A673 (cell line): ENCODE data around the gene PLXNA1. TPM values are rescaled to one million over a fixed set of nuclear protein-coding genes. Genes with fewer than 3 reads are reported as not detected.

Source experiments
- BruUV-seq: library from RNA; stranded (reverse); fragments of 400-500 nt; replicated peaks from 2 replicates; lab custom pipeline; 2021; lab: Mats Ljungman, UMichigan
- CTCF ChIA-PET: fragments of 300-600 bp; sonication (Branson Sonifier 250); formaldehyde crosslinking; loops from one replicate; lab custom pipeline; 2022; ENCODE audit warnings: antibody characterized with exemption; lab: Charles Lee
- POLR2A ChIA-PET: fragments of 300-600 bp; sonication (Branson Sonifier 250); formaldehyde crosslinking; loops from one replicate; lab custom pipeline; 2022; ENCODE audit warnings: antibody characterized with exemption; ENCODE audit not compliant: low non-redundant PET; lab: Charles Lee
- DNase-seq: peaks from one replicate; pipeline ENCODE4 v3.0.0-alpha.2; 2015; ENCODE audit warnings: low spot score
- H3K27ac ChIP-seq: fragments of 200-600 bp; sonication (generic); 2 replicates; pipeline ENCODE4 v1.5.1; 2016; ENCODE audit warnings: mixed run types, low read depth, mild to moderate bottlenecking, mixed read lengths, antibody characterized with exemption, low read length; ENCODE audit not compliant: poor library complexity, severe bottlenecking
- H3K27me3 ChIP-seq: fragments of 200-600 bp; sonication (generic); replicated peaks from 2 replicates; pipeline ENCODE4 v1.6.1; 2017; ENCODE audit warnings: mixed run types, low read depth, mild to moderate bottlenecking, mixed read lengths, antibody characterized with exemption, low read length; ENCODE audit not compliant: insufficient read depth, poor library complexity
- H3K36me3 ChIP-seq: fragments of 200-600 bp; sonication (generic); 2 replicates; pipeline ENCODE4 v1.6.1; 2016; ENCODE audit warnings: mixed run types, mild to moderate bottlenecking, mixed read lengths, antibody characterized with exemption, low read length; ENCODE audit not compliant: insufficient read depth, poor library complexity, severe bottlenecking
- H3K4me1 ChIP-seq: fragments of 200-600 bp; sonication (generic); 2 replicates; pipeline ENCODE4 v1.6.1; 2017; ENCODE audit warnings: mixed run types, mild to moderate bottlenecking, mixed read lengths, antibody characterized with exemption, low read length; ENCODE audit not compliant: insufficient read depth, poor library complexity, severe bottlenecking
- H3K4me3 ChIP-seq: fragments of 200-600 bp; sonication (generic); 2 replicates; pipeline ENCODE4 v1.5.1; 2016; ENCODE audit warnings: low read depth, mixed run types, mild to moderate bottlenecking, mixed read lengths, low read length; ENCODE audit not compliant: poor library complexity, severe bottlenecking
- H3K9me3 ChIP-seq: fragments of 200-600 bp; sonication (generic); 2 replicates; pipeline ENCODE4 v1.6.1; 2016; ENCODE audit warnings: mixed run types, low read depth, mild to moderate bottlenecking, mixed read lengths, antibody characterized with exemption, low read length; ENCODE audit not compliant: poor library complexity, severe bottlenecking
- EZH2 ChIP-seq: fragments of 200-600 bp; sonication (generic); IDR thresholded peaks from 2 replicates; pipeline ENCODE4 v1.6.1; 2017; ENCODE audit warnings: borderline replicate concordance, low read depth, mild to moderate bottlenecking, mixed read lengths, antibody characterized with exemption, low read length; ENCODE audit not compliant: poor library complexity, severe bottlenecking
- intact Hi-C: fragments of 100-400 bp; cut with micrococcal nuclease; formaldehyde crosslinking; loops from one replicate; pipeline ENCODE4 v1.10.0; 2022; ENCODE audit not compliant: unreplicated experiment
- total RNA-seq: library from RNA; stranded (reverse); gene quantifications from 2 replicates; pipeline ENCODE4 v1.2.3, GENCODE V29; 2021
- TF ChIP-seq, protein P1 (sequence below): fragments of 300-800, 200-600 bp; sonication (generic); conservative IDR thresholded peaks from 2 replicates; pipeline ENCODE4 v1.5.1; 2017; ENCODE audit warnings: low read depth, mild to moderate bottlenecking, antibody characterized with exemption, low read length, moderate library complexity, mixed read lengths

The PLXNA1 gene
- total RNA-seq, 1 experiment from 2014 or later: 33.6 TPM

DNA sequence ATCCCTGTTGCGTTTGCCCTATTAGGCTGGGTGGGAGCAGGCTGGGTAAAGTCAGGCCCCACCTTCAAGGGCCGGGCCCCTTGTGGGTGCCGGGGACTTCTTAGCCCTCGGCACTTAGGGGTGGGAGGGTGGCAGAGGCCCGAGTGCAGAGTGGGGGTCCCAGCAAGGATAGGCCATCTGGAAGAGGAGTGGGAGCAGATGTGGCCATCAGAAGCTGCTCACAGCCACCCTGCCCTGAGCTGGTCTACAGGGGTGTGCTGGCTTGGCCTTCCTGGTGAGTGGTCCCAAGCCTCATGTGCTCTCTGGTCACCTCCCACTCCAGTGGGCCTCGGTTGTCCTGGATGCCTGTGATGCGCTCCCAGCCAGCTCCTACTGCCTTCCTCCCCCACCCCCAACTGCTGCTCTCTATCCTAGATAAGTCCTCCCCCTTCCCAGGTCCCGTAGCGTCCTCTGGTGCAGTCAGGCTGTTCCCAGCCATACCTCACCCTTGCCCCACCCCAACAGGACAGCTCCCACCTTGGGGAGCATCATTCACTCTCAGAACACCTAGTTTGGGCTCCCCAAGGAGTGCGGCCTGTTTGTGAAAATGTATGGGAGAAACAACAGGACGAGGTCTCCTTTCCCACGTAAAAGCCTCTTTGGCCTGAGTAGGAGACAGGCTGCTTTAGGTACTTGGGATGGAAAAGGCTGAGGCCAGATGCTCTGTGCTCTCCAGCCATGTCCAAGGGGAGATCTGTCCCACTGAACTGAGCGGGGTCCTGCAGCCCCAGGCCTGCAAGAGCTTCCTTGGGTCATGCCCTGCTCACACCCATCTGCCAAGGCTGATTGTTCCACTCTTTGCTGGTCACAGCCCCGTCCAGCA lies 24.9 kb upstream of the PLXNA1 start:
- Histone ChIP-seq H3K9me3 (no peaks in the 10 kb centered on the region), H3K27ac (no peak overlapping the region), H3K27me3 (no peaks in the 10 kb centered on the region), H3K4me3 (no peak overlapping the region), H3K4me1 (no peaks in the 10 kb centered on the region), H3K36me3 (no peaks in the 10 kb centered on the region)
- ChIA-PET POLR2A (no interaction called here), CTCF (no interaction called here)
- TF ChIP-seq, protein P1, sequence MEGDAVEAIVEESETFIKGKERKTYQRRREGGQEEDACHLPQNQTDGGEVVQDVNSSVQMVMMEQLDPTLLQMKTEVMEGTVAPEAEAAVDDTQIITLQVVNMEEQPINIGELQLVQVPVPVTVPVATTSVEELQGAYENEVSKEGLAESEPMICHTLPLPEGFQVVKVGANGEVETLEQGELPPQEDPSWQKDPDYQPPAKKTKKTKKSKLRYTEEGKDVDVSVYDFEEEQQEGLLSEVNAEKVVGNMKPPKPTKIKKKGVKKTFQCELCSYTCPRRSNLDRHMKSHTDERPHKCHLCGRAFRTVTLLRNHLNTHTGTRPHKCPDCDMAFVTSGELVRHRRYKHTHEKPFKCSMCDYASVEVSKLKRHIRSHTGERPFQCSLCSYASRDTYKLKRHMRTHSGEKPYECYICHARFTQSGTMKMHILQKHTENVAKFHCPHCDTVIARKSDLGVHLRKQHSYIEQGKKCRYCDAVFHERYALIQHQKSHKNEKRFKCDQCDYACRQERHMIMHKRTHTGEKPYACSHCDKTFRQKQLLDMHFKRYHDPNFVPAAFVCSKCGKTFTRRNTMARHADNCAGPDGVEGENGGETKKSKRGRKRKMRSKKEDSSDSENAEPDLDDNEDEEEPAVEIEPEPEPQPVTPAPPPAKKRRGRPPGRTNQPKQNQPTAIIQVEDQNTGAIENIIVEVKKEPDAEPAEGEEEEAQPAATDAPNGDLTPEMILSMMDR: no peak
- TF ChIP-seq EZH2: no peak
- intact Hi-C loops: no loop called here
- no TSS peak for BruUV-seq
- DNase-seq: no peak

DNA sequence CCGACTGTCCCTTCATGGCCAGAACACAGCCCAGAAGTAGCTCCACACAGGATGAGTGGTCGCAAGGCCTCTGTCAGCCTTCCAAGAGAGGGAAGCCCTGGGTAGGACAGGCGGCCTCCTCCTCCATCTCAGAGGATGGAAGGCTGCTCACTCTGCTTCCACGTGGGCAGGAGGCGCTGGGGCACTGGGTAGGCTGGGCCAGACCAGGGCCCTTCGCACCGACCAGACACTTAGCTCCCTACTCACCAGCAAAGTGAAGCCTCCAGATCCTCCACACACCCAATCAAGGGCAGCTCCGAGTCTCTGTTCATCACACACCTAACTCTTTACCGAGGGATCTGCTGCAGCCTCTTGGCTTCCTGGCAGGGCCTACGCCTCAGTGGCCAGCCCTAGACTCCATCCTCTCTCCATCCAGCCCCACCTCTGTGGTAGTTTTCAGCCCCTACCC lies 24.3 kb upstream of the PLXNA1 start:
- H3K36me3 ChIP-seq: no peaks in the 10 kb centered on the region
- DNase-seq: no peak
- no peaks in the 10 kb centered on the region for H3K27me3 ChIP-seq
- ChIA-PET CTCF (no interaction called here), POLR2A (no interaction called here)
- no peaks in the 10 kb centered on the region for H3K4me1 ChIP-seq
- no peak overlapping the region for H3K27ac ChIP-seq
- intact Hi-C loops: no loop called here
- no TSS peak for BruUV-seq
- H3K9me3 ChIP-seq: no peaks in the 10 kb centered on the region
- TF ChIP-seq EZH2: no peak
- TF ChIP-seq, protein P1: no peak
- H3K4me3 ChIP-seq: no peak overlapping the region

DNA sequence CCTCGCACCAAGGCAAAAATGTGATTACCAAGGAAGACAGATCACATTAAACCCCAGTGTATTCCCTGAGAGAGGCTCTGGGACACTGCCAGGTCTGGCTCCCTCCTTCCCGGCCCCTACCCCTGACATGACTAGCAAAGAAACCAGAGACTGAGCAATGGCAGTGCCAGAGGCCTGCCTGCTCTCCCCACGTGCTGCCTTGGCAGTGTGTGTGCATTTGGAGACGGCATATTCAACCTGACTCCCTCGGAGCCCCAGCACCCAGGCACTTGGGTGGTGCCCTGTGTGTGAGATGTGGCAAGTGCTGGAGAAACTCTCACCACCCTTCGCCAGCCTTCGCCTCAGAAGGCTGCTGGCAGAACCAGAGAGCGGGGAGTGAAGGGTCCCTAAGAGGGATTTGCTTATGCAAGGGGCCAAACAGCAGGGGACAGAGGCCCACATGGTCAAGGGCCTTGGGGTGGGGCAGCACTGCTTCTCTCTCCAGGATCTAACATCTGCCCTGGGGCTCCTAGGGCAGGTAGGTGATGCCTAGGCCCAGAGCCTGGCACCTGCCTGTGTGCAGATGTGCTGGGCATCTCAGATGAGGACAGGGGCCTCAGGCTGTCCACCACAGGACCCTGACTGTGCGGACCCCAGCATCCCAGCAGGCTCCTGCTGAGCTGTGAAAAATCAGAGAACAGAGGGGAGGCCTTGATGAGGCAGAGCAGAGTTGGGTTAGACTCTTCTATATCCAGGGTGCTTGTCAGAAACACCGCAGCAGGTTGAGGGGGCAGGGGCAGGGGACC lies 23.6 kb upstream of the PLXNA1 start:
- no peak for DNase-seq
- no peak overlapping the region for H3K4me3 ChIP-seq
- no TSS peak for BruUV-seq
- no peak overlapping the region for H3K27ac ChIP-seq
- no peaks in the 10 kb centered on the region for H3K4me1 ChIP-seq
- H3K36me3 ChIP-seq: no peaks in the 10 kb centered on the region
- no peaks in the 10 kb centered on the region for H3K27me3 ChIP-seq
- H3K9me3 ChIP-seq: no peaks in the 10 kb centered on the region
- TF ChIP-seq, protein P1: no peak
- TF ChIP-seq EZH2: no peak
- POLR2A ChIA-PET: no interaction called here
- CTCF ChIA-PET: no interaction called here
- intact Hi-C loops: no loop called here
